Activated CD8-positive, alpha-beta memory T cell treated with anti-CD3 and anti-CD28 coated beads for 36 hours (primary cell): ENCODE data around the gene CAMSAP3. TPM values are rescaled to one million over a fixed set of nuclear protein-coding genes. Genes with fewer than 3 reads are reported as not detected.

Experiments used
- CTCF ChIA-PET: fragments of 350-600 bp; sonication (Branson Sonifier 250); formaldehyde crosslinking; loops from one replicate; lab custom pipeline; 2021; ENCODE audit warnings: antibody characterized with exemption; lab: Charles Lee
- POLR2A ChIA-PET: fragments of 350-600 bp; sonication (Branson Sonifier 250); formaldehyde crosslinking; loops from one replicate; lab custom pipeline; 2021; ENCODE audit warnings: antibody characterized with exemption; lab: Charles Lee
- total RNA-seq, 2 experiments: library from RNA; stranded (reverse); gene quantifications; one replicate each; pipeline ENCODE4 v1.2.3, GENCODE V29; 2021

Gene CAMSAP3
- total RNA-seq, 2 experiments from 2014 or later = 0.34 to 0.69 TPM

GRCh38 chr19:7655581-7655980 lies 59.9 kb downstream of the CAMSAP3 start:
- ChIA-PET POLR2A (no interaction called here), CTCF (interaction anchor here (0.6 to 2.4 kb wide), 2 partner anchors 25 to 308 kb away, joined by 3 to 8 read pairs; partner anchors contain the start of gene TRAPPC5)

DNA sequence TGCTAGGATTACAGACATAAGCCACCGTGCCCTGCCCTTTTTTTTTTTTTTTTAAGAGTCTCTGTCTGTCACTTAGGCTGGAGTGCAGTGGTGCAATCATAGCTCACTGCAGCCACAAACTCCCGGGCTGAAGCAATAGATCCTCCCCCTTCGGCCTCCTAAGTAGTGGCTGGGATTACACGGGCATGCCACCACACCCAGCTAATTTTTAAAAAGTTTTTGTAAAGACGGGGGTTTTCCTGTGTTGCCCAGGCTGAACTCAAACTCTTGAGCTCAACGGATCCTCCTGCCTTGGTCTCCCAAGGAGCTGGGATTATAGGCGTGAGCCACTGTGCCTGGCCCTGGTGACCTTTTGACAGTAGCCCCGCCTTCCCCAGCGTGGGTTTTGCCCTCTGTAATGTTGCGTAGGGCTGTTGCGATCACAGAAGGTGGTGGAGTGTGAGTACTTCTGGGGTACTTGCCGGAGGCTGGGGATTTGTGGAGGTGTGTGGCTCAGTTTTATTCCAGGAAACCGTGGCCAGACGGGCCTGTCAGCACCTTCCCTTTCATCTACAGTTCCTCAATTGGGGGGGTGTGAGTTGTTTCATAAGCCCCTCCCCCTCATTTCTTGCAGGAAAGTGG lies 61.6 kb downstream of the CAMSAP3 start:
- POLR2A ChIA-PET = no interaction called here
- CTCF ChIA-PET = interaction anchor here (0.7 kb wide), 1 partner anchor 20 kb away, joined by 3 read pairs; no protein-coding TSS in a partner anchor

DNA sequence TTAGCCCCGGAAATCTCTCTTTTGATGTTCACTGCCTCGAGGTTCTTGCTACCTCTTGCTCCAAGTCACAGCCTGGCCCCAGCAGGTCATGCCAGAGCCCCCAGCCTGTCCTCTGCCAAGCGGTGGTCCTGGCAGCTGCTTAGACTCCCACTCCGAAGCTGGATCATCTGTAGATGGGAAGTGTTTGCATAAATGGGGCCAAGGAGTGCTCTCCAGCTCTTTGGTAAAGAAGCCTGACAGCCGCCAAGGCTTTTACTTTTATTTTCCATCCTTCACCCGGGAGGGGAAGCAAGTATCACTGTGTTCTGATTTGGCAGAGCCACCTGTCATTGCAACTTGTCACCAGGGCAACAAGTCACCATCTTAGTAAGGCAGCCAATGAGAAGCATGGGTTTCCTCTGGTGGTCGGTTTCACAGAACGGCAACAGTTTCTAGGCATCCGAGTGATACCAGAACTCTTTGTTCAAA lies 62.6 kb downstream of the CAMSAP3 start:
- ChIA-PET POLR2A (interaction anchor here (0.6 kb wide), 1 partner anchor 139 kb away, joined by 3 read pairs; no protein-coding TSS in a partner anchor), CTCF (no interaction called here)

GRCh38 chr19:7661744-7662538 lies 66.3 kb downstream of the CAMSAP3 start:
- ChIA-PET CTCF (no interaction called here), POLR2A (no interaction called here)

- POLR2A ChIA-PET = no interaction called here
- CTCF ChIA-PET = interaction anchor here (1.0 kb wide), 1 partner anchor 94 kb away, joined by 3 read pairs; no protein-coding TSS in a partner anchor
Observed at GRCh38 chr19:7662657-7663056, 67.0 kb downstream of the CAMSAP3 start.

DNA sequence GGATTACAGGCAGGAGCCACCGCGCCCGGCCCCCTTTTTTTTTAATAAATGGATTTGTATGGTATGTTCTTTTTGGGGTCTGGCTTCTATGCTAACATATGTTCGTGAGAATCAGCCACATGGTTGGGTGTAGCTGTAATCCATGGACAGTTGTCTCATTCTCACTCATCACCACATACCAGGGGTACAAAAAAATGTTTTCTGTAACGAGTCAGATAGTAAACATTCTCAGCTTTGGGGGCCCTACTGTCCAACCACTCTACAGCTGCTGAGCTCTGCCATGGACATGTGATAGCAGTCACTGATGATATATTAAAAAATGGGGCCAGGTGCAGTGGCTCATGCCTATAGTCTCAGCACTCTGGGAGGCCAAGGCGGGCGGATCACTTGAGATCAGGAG lies 68.0 kb downstream of the CAMSAP3 start:
- POLR2A ChIA-PET = no interaction called here

GRCh38 chr19:7665076-7665475 lies 69.4 kb downstream of the CAMSAP3 start:
- ChIA-PET POLR2A (no interaction called here), CTCF (no interaction called here)

More for the DNA sequence above, 68.0 kb downstream of the CAMSAP3 start:
- CTCF ChIA-PET = no interaction called here

Other genes starting within 250 kb of the CAMSAP3 start
- 10 to 100 TPM; 42.6 to 44.3 TPM for gene ARHGEF18, start 246.9 kb upstream of the CAMSAP3 start, total RNA-seq
- 1 to 10 TPM in 1 of 2 experiments, under 1 TPM in 1; 0.67 to 1.3 TPM for gene PEX11G, start 106.8 kb upstream of the CAMSAP3 start, total RNA-seq
- 1 to 10 TPM; 8.9 to 9.0 TPM for gene ZNF358, start 79.8 kb upstream of the CAMSAP3 start, total RNA-seq
- 10 to 100 TPM; 17.7 to 18.8 TPM for gene MCOLN1, start 73.2 kb upstream of the CAMSAP3 start, total RNA-seq
- 100 to 1,000 TPM; 114 to 115 TPM for gene PNPLA6, start 60.1 kb upstream of the CAMSAP3 start, total RNA-seq
- 10 to 100 TPM; 42.3 to 44.8 TPM for gene XAB2, start 33.7 kb downstream of the CAMSAP3 start, total RNA-seq
- gene PET100, start 33.9 kb downstream of the CAMSAP3 start, total RNA-seq = 100 to 1,000 TPM in 1 of 2 experiments, 10 to 100 TPM in 1; 99.2 to 100 TPM
- gene PCP2, start 37.9 kb downstream of the CAMSAP3 start, total RNA-seq = not detected
- 10 to 100 TPM; 69.2 to 73.5 TPM for gene STXBP2, start 41.2 kb downstream of the CAMSAP3 start, total RNA-seq
- gene RETN, start 73.2 kb downstream of the CAMSAP3 start, total RNA-seq = not detected
- gene MCEMP1, start 81.2 kb downstream of the CAMSAP3 start, total RNA-seq = not detected
- gene TRAPPC5, start 85.0 kb downstream of the CAMSAP3 start, total RNA-seq = 10 to 100 TPM; 71.1 to 73.2 TPM
- 1 to 10 TPM; 1.8 to 2.5 TPM for gene FCER2, start 106.3 kb downstream of the CAMSAP3 start, total RNA-seq
- gene CLEC4G, start 136.2 kb downstream of the CAMSAP3 start, total RNA-seq = not detected
- gene CD209, start 151.7 kb downstream of the CAMSAP3 start, total RNA-seq = not detected
- gene CLEC4M, start 167.4 kb downstream of the CAMSAP3 start, total RNA-seq = not detected
- gene EVI5L, start 234.4 kb downstream of the CAMSAP3 start, total RNA-seq = 1 to 10 TPM; 5.3 to 6.0 TPM